GM19455 (cell line): Measurements from ENCODE around the gene DNAH17.
"Not testable (repeated sequence)": the region's sequence is repeated elsewhere in the genome, so short reads cannot be mapped to it uniquely, and the experiment has no call there.

Experiments
- ATAC-seq: cut with Tn5 transposase; IDR thresholded peaks from one replicate; pipeline ENCODE4 v1.9.1; 2021; ENCODE audit not compliant: unreplicated experiment

DNAH17 gene

GRCh38 chr17:78478757-78479297 is 98.4 kb downstream of the DNAH17 start:
- no peak for ATAC-seq

GRCh38 chr17:78477913-78478756 is 99.1 kb downstream of the DNAH17 start:
- ATAC-seq: no peak

GRCh38 chr17:78476973-78477372 is 100.2 kb downstream of the DNAH17 start:
- ATAC-seq: no peak

- ATAC-seq: no peak
These were observed 101.0 kb downstream of the DNAH17 start for GRCh38 chr17:78476149-78476548.

GRCh38 chr17:78475211-78475610 is 102.0 kb downstream of the DNAH17 start:
- no peak for ATAC-seq

GRCh38 chr17:78474614-78475146 is 102.5 kb downstream of the DNAH17 start:
- no peak for ATAC-seq

GRCh38 chr17:78473951-78474613 is 103.1 kb downstream of the DNAH17 start:
- ATAC-seq: no peak

GRCh38 chr17:78472035-78472905 is 104.9 kb downstream of the DNAH17 start:
- ATAC-seq: no peak

GRCh38 chr17:78471635-78472034 is 105.6 kb downstream of the DNAH17 start:
- no peak for ATAC-seq

- ATAC-seq: no peak
These were observed 107.8 kb downstream of the DNAH17 start for GRCh38 chr17:78469443-78469842.

GRCh38 chr17:78468366-78468765 is 108.8 kb downstream of the DNAH17 start:
- ATAC-seq: no peak

GRCh38 chr17:78466786-78467715 is 110.1 kb downstream of the DNAH17 start:
- no peak for ATAC-seq

GRCh38 chr17:78466109-78466785 is 110.9 kb downstream of the DNAH17 start:
- not testable (repeated sequence) for ATAC-seq

GRCh38 chr17:78462148-78462547 is 115.0 kb downstream of the DNAH17 start:
- ATAC-seq: no peak

GRCh38 chr17:78461799-78462053 is 115.5 kb downstream of the DNAH17 start:
- no peak for ATAC-seq

GRCh38 chr17:78460951-78461798 is 116.0 kb downstream of the DNAH17 start:
- ATAC-seq: no peak

- ATAC-seq: no peak
These were observed 117.0 kb downstream of the DNAH17 start for GRCh38 chr17:78460176-78460675.

- ATAC-seq: no peak
These were observed 117.5 kb downstream of the DNAH17 start for GRCh38 chr17:78459696-78460095.
